Body of pancreas (tissue), 4 donors: ENCODE results near the gene THADA. TPM values are rescaled to one million over a fixed set of nuclear protein-coding genes. Genes with fewer than 3 reads are reported as not detected.
A peak's percentile ranks its signal among the peaks of the same experiment; 100 is the strongest.

ENCODE experiments used
- ATAC-seq: fragments of 150-250 bp; one replicate; pipeline ENCODE4 v1.9.1; 2016
- DNase-seq, 4 donors: peaks; one replicate each; pipeline ENCODE4 v3.0.0-alpha.2; 2019
- H3K27ac ChIP-seq, 4 donors: fragments of 200-600 bp; sonication (generic); 1 replicate in 3 of 4; 2 replicates in 1 of 4; pipeline versions ENCODE4 v1.5.1 to v1.6.1; 2016 to 2019; ENCODE audit warnings: mild to moderate bottlenecking in 1 of 4, mixed read lengths in 1 of 4, moderate library complexity in 1 of 4
- H3K27me3 ChIP-seq, 2 donors: fragments of 200-600 bp; sonication (generic); one replicate each; pipeline ENCODE4 v1.6.0; 2016; ENCODE audit warnings: mild to moderate bottlenecking in 1 of 2
- H3K36me3 ChIP-seq, 2 donors: fragments of 200-600 bp; sonication (generic); replicated peaks in 1 of 2; 2 replicates each; pipeline ENCODE4 v1.5.1; 2016; ENCODE audit warnings: low read depth in 2 of 2; ENCODE audit not compliant: insufficient read depth in 1 of 2
- H3K4me1 ChIP-seq: fragments of 200-600 bp; sonication (generic); one replicate; pipeline ENCODE4 v1.6.0; 2016
- H3K4me3 ChIP-seq, 2 donors: fragments of 200-600 bp; sonication (generic); 1 replicate in 1 of 2; 2 replicates in 1 of 2; pipeline ENCODE4 v1.5.1; 2016 to 2019
- H3K9me3 ChIP-seq, 3 donors: fragments of 200-600 bp; sonication (generic); 1 replicate in 2 of 3; 2 replicates in 1 of 3; pipeline ENCODE4 v1.5.1; 2016
- CTCF ChIP-seq, 7 experiments: fragments of 450-650 bp in 4 of 7; fragments of 200-600 bp in 3 of 7; sonication (generic) in 3 of 7; IDR thresholded peaks; one replicate each; pipeline ENCODE4 v1.5.1; 2016 to 2019; ENCODE audit warnings: antibody characterized with exemption in 7 of 7
- POLR2A ChIP-seq, 3 donors: fragments of 450-650 bp; IDR thresholded peaks; one replicate each; pipeline ENCODE4 v1.6.1; 2016; ENCODE audit warnings: antibody characterized with exemption in 3 of 3, mild to moderate bottlenecking in 2 of 3
- WGBS, 2 donors: methylation state at CpG; one replicate each; pipeline ENCODE4 v1.1.5; 2017; 5-methylcytosine and 5-hydroxymethylcytosine counted together
- intact Hi-C: fragments of 100-400 bp; cut with DNase I; formaldehyde crosslinking; loops from one replicate; pipeline ENCODE4 v1.15.1; 2023
- total RNA-seq, 2 donors: library from RNA; depleted of rRNA; stranded (reverse); fragments of >200 nt; gene quantifications; one replicate each; pipeline ENCODE4 v1.1.0, GENCODE V29; 2016

The THADA gene
- total RNA-seq, 2 donors from 2014 or later, result 27.5 to 41.9 TPM

DNA sequence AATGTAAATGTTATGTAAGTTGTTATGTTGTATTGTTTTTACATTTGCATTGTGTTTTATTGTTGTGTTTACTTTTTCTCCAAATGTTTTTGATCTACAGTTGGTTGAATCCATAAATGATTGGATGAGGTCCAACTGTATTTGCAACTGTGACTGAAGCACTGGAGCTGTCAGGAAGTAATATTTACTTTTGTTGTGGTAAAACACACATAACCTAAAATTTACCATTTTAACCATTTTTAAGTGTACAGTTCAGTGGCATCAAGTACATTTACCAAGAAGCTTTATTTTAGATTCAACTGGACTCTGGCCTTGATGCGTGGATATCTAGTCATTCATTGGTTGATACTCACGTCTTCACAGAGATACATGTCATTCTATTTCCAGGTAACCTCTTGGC lies 181.8 kb downstream of the THADA start:
- Histone ChIP-seq H3K27me3 (no peaks in the 10 kb centered on the region), H3K36me3 (no peaks in the 10 kb centered on the region), H3K4me1 (no peaks in the 10 kb centered on the region), H3K9me3 (no peaks in the 10 kb centered on the region), H3K4me3 (no peak overlapping the region), H3K27ac (no peak overlapping the region)
- 97 to 100% methylated on average over 2 of the region's 2 CpGs for WGBS, 2 donors
- ATAC-seq, result no peak
- no peak for TF ChIP-seq CTCF (IDR thresholded peaks at IDR 0.05)
- no peak for TF ChIP-seq POLR2A (IDR thresholded peaks at IDR 0.05)
- intact Hi-C loops, result no loop called here
- no peak for DNase-seq

- ATAC-seq, result no peak
- Histone ChIP-seq H3K27me3 (no peaks in the 10 kb centered on the region), H3K4me3 (no peak overlapping the region), H3K4me1 (no peaks in the 10 kb centered on the region), H3K27ac (no peak overlapping the region), H3K36me3 (no peaks in the 10 kb centered on the region), H3K9me3 (no peaks in the 10 kb centered on the region)
- intact Hi-C loops, result no loop called here
- DNase-seq, result no peak
- no peak for TF ChIP-seq CTCF (IDR thresholded peaks at IDR 0.05)
- WGBS, 2 donors, result 31 to 51% methylated on average over 3 of the region's 3 CpGs
Measured at GRCh38 chr2:43412114-43412753, 183.6 kb downstream of the THADA start.

DNA sequence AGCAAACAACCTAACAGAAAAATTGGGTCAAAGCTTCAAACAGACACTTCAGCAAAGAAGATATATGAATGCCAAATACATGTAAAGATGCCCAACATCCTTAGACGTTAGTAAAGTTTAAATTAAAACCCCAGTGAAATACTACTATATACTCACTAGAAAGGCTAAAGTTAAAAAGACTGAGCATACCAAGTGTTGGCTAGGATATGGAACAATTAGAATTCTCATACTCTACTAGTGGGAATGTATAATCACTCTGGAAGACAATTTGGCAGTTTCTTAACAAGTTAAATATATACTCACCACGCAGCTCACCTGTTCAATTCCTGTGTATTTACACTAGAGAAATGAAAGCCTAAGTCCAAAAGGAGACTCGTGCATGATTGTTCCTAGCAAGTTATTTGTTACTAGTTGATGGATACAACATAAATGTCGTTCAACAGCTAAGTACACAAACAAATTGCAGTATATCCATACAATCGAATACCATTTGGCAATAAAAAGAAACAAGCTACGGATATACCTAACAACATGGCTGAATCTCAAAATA lies 185.7 kb downstream of the THADA start:
- TF ChIP-seq POLR2A (IDR thresholded peaks at IDR 0.05) (no peak), CTCF (IDR thresholded peaks at IDR 0.05) (no peak)
- H3K36me3 ChIP-seq, result no peaks in the 10 kb centered on the region
- H3K9me3 ChIP-seq, result no peaks in the 10 kb centered on the region
- no peak overlapping the region for H3K27ac ChIP-seq
- 93% methylated on average over 6 of the region's 6 CpGs for WGBS, 2 donors
- DNase-seq, result no peak
- no peaks in the 10 kb centered on the region for H3K4me1 ChIP-seq
- H3K4me3 ChIP-seq, result no peak overlapping the region
- no peaks in the 10 kb centered on the region for H3K27me3 ChIP-seq
- ATAC-seq, result no peak
- intact Hi-C loops, result no loop called here

- WGBS, 2 donors, result 78 to 89% methylated on average over 2 of the region's 2 CpGs
- intact Hi-C loops, result no loop called here
- H3K4me1 ChIP-seq, result no peaks in the 10 kb centered on the region
Measured at GRCh38 chr2:43408407-43409160, 187.3 kb downstream of the THADA start.

More at GRCh38 chr2:43408407-43409160, 187.3 kb downstream of the THADA start:
- H3K9me3 ChIP-seq, result no peaks in the 10 kb centered on the region
- H3K27me3 ChIP-seq, result no peaks in the 10 kb centered on the region
- DNase-seq (no peak), ATAC-seq (no peak)
- peak overlapping the region in 1 of 4 donors; percentile 25 for H3K27ac ChIP-seq
- TF ChIP-seq CTCF (IDR thresholded peaks at IDR 0.05), result no peak
- no peak for TF ChIP-seq POLR2A (IDR thresholded peaks at IDR 0.05)
- H3K36me3 ChIP-seq, result no peaks in the 10 kb centered on the region
- H3K4me3 ChIP-seq, result no peak overlapping the region
